Activated T-helper 2 cell treated with anti-CD3 and anti-CD28 coated beads, Interferon-gamma antibody, Interleukin-2, Interleukin-4, amounts not matched to agents 10 μg/mL and 5 μg/mL and 100 μg/mL, durations not matched to agents 14 hours and 24 hours and 36 hours (primary cell): ENCODE measurements around the gene RNF167. TPM values are rescaled to one million over a fixed set of nuclear protein-coding genes. Genes with fewer than 3 reads are reported as not detected.
"Not testable (repeated sequence)": the region's sequence is repeated elsewhere in the genome, so short reads cannot be mapped to it uniquely, and the experiment has no call there.

Experiments
- DNase-seq: peaks from one replicate; pipeline ENCODE4 v3.0.0; 2021; ENCODE audit warnings: low spot score
- H3K27ac Mint-ChIP-seq: one replicate; pipeline ENCODE4 v1.8.0; 2021; ENCODE audit warnings: mixed read lengths
- H3K27me3 Mint-ChIP-seq: one replicate; pipeline ENCODE4 v1.8.0; 2021; ENCODE audit warnings: low read depth, mixed read lengths
- H3K36me3 Mint-ChIP-seq: one replicate; pipeline ENCODE4 v1.8.0; 2021; ENCODE audit warnings: low read depth, mixed read lengths
- H3K4me1 Mint-ChIP-seq: one replicate; pipeline ENCODE4 v1.8.0; 2021; ENCODE audit warnings: low read depth, mixed read lengths
- H3K4me3 Mint-ChIP-seq: one replicate; pipeline ENCODE4 v1.8.0; 2021; ENCODE audit warnings: low read depth, mild to moderate bottlenecking, moderate library complexity, mixed read lengths
- H3K9me3 Mint-ChIP-seq: one replicate; pipeline ENCODE4 v1.8.0; 2021; ENCODE audit warnings: mixed read lengths
- intact Hi-C: fragments of 100-400 bp; cut with micrococcal nuclease; formaldehyde crosslinking; loops from one replicate; pipeline ENCODE4 v1.15.1; 2023
- total RNA-seq: library from RNA; stranded (reverse); gene quantifications from 2 replicates; pipeline ENCODE4 v1.2.3, GENCODE V29; 2022

RNF167 gene
- total RNA-seq, 1 donor from 2014 or later = 126 TPM

- Mint-ChIP-seq H3K4me1 (peaks cover 21% of the 10 kb centered on the region), H3K27me3 (peaks cover 2% of the 10 kb centered on the region), H3K9me3 (no peaks in the 10 kb centered on the region), H3K36me3 (peaks cover 22% of the 10 kb centered on the region), H3K4me3 (peak overlapping the region; percentile 58), H3K27ac (no peak overlapping the region)
- DNase-seq = no peak
- intact Hi-C loops = no loop called here
Observed at GRCh38 chr17:4898351-4898750, 41.7 kb upstream of the RNF167 start.

- H3K4me1 Mint-ChIP-seq = peaks cover 25% of the 10 kb centered on the region
- H3K9me3 Mint-ChIP-seq = no peaks in the 10 kb centered on the region
- peaks cover 2% of the 10 kb centered on the region for H3K27me3 Mint-ChIP-seq
- no peak overlapping the region for H3K27ac Mint-ChIP-seq
- peaks cover 22% of the 10 kb centered on the region for H3K36me3 Mint-ChIP-seq
- intact Hi-C loops = no loop called here
- H3K4me3 Mint-ChIP-seq = peak overlapping the region; percentile 58
- no peak for DNase-seq
Observed at GRCh38 chr17:4898927-4899326, 41.1 kb upstream of the RNF167 start.

GRCh38 chr17:4899341-4900230, 40.5 kb upstream of the RNF167 start, which contains the start of gene C17orf107:
C17orf107 (plus strand) TSS chr17:4899536; CDS start chr17:4899763, 227 bp downstream.
- Mint-ChIP-seq H3K27ac (peak within 1 kb of the TSS; percentile 87), H3K9me3 (no peaks in the 10 kb centered on the region), H3K36me3 (peaks cover 22% of the 10 kb centered on the region), H3K27me3 (peaks cover 2% of the 10 kb centered on the region), H3K4me1 (peaks cover 25% of the 10 kb centered on the region), H3K4me3 (peak within 1 kb of the TSS; percentile 82)
- intact Hi-C loops = loop anchor here (10.0 kb wide), 1 partner anchor 195 kb away; the partner anchor contains the start of gene PELP1
- peak; percentile 79 for DNase-seq

- intact Hi-C loops = loop anchor here (10.0 kb wide), 1 partner anchor 196 kb away; the partner anchor contains the start of gene PELP1
- no peaks in the 10 kb centered on the region for H3K9me3 Mint-ChIP-seq
- peak; percentile 50 for DNase-seq
- H3K27ac Mint-ChIP-seq = peak overlapping the region; percentile 28
- peaks cover 2% of the 10 kb centered on the region for H3K27me3 Mint-ChIP-seq
- peak overlapping the region; percentile 82 for H3K4me3 Mint-ChIP-seq
- H3K4me1 Mint-ChIP-seq = peaks cover 25% of the 10 kb centered on the region
- peaks cover 15% of the 10 kb centered on the region for H3K36me3 Mint-ChIP-seq
Observed at GRCh38 chr17:4900231-4901107, 39.6 kb upstream of the RNF167 start.

- Mint-ChIP-seq H3K36me3 (peaks cover 8% of the 10 kb centered on the region), H3K9me3 (no peaks in the 10 kb centered on the region), H3K4me1 (peaks cover 25% of the 10 kb centered on the region), H3K27me3 (peaks cover 2% of the 10 kb centered on the region), H3K4me3 (peak overlapping the region; percentile 60), H3K27ac (peak overlapping the region; percentile 28)
- intact Hi-C loops = loop anchor here (10.0 kb wide), 1 partner anchor 196 kb away; the partner anchor contains the start of gene PELP1
- no peak for DNase-seq
Observed at GRCh38 chr17:4901108-4901647, 38.9 kb upstream of the RNF167 start.

- intact Hi-C loops = loop anchor here (10.0 kb wide), 1 partner anchor 197 kb away; the partner anchor contains the start of gene PELP1
- Mint-ChIP-seq H3K27ac (no peak overlapping the region), H3K36me3 (peaks cover 6% of the 10 kb centered on the region), H3K4me3 (peak overlapping the region; percentile 8), H3K27me3 (peaks cover 2% of the 10 kb centered on the region), H3K9me3 (no peaks in the 10 kb centered on the region), H3K4me1 (peaks cover 25% of the 10 kb centered on the region)
- DNase-seq = no peak
Observed at GRCh38 chr17:4901648-4902344, 38.3 kb upstream of the RNF167 start.

- intact Hi-C loops = loop anchor here (10.0 kb wide), 1 partner anchor 198 kb away; the partner anchor contains the start of gene PELP1
- Mint-ChIP-seq H3K27me3 (peaks cover 2% of the 10 kb centered on the region), H3K4me3 (no peak overlapping the region), H3K9me3 (no peaks in the 10 kb centered on the region), H3K36me3 (no peaks in the 10 kb centered on the region), H3K27ac (peak overlapping the region; percentile 30), H3K4me1 (peaks cover 25% of the 10 kb centered on the region)
- DNase-seq = no peak
Observed at GRCh38 chr17:4902540-4902939, 37.5 kb upstream of the RNF167 start.

- Mint-ChIP-seq H3K27ac (peak within 1 kb of the TSS; percentile 43), H3K9me3 (no peaks in the 10 kb centered on the region), H3K36me3 (no peaks in the 10 kb centered on the region), H3K4me1 (peaks cover 25% of the 10 kb centered on the region), H3K4me3 (peak within 1 kb of the TSS; percentile 19), H3K27me3 (peaks cover 2% of the 10 kb centered on the region)
- DNase-seq = peak; percentile 65
- intact Hi-C loops = loop anchor here (10.0 kb wide), 1 partner anchor 198 kb away; the partner anchor contains the start of gene PELP1
Observed at GRCh38 chr17:4903051-4903818, 36.8 kb upstream of the RNF167 start, which contains the start of gene CHRNE. CHRNE (minus strand) TSS chr17:4903098; CDS start chr17:4903063, 35 bp downstream.

GRCh38 chr17:4906642-4907041, 33.4 kb upstream of the RNF167 start:
- not testable (repeated sequence) for DNase-seq, H3K27ac Mint-ChIP-seq, H3K27me3 Mint-ChIP-seq, H3K36me3 Mint-ChIP-seq, H3K4me3 Mint-ChIP-seq, H3K9me3 Mint-ChIP-seq
- H3K4me1 Mint-ChIP-seq = peaks cover 17% of the 10 kb centered on the region
- intact Hi-C loops = loop anchor here (10.0 kb wide), 1 partner anchor 202 kb away; the partner anchor contains the start of gene PELP1

GRCh38 chr17:4908301-4908700, 31.8 kb upstream of the RNF167 start:
- Mint-ChIP-seq H3K9me3 (no peaks in the 10 kb centered on the region), H3K27me3 (peaks cover 3% of the 10 kb centered on the region), H3K27ac (no peak overlapping the region), H3K36me3 (no peaks in the 10 kb centered on the region), H3K4me1 (peaks cover 4% of the 10 kb centered on the region), H3K4me3 (no peak overlapping the region)
- intact Hi-C loops = loop anchor here (2.0 to 10.0 kb wide), 3 partner anchors 36 to 204 kb away; partner anchors contain the start of genes PELP1 and SPAG7
- no peak for DNase-seq
